GM19452 (cell line): ENCODE measurements around the gene ATAD3B.
"Not testable (repeated sequence)": the region's sequence is repeated elsewhere in the genome, so short reads cannot be mapped to it uniquely, and the experiment has no call there.

ENCODE experiments used
- ATAC-seq: cut with Tn5 transposase; IDR thresholded peaks from one replicate; pipeline ENCODE4 v1.9.1; 2021; ENCODE audit not compliant: unreplicated experiment

The ATAD3B gene

GRCh38 chr1:1477206-1477605 lies 5.6 kb downstream of the ATAD3B start:
- no peak for ATAC-seq

DNA sequence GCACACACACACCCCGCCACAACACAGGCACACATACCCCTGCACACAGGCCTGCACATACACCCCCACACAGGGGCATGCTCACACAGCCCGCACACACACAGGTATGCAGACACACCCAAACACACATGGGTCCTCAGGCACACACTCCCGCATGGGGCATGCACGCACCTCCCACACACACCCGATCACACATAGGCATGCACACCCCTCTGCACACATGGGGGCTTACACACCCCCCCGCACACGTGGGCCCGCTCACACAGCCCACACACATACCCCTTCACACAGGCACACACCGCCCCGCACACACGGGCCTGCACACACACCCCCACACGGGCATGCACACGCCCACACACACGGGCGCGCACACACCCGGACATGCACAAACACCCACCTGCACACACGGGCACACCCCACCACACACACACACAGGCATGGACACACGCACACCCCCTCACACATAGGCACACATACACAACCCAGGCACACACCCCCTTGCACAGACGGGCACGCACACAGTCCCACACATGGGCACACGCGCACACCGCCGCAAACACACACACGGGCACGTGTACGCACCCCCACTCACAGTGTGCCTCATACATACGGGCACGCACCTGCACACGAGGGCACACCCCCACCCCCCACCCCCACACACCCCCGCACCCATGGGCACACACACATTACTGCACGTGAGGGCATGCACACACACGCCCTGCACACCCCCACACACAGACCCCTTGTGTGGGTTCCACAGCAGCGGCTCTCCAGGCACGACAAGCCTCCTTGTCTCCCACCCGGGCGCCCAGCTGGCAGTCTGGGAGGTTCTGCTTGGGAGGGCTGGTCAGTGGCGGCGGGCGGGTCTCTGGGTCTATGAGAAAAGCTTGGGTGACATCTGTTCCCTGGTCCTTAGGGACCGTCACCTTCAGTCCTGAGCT lies 8.3 kb downstream of the ATAD3B start:
- ATAC-seq, result no peak

GRCh38 chr1:1480488-1480867 lies 8.9 kb downstream of the ATAD3B start:
- ATAC-seq, result not testable (repeated sequence)

- ATAC-seq, result not testable (repeated sequence)
Measured at GRCh38 chr1:1481811-1482210, 10.2 kb downstream of the ATAD3B start.

- no peak for ATAC-seq
Measured at GRCh38 chr1:1482856-1483255, 11.3 kb downstream of the ATAD3B start.

DNA sequence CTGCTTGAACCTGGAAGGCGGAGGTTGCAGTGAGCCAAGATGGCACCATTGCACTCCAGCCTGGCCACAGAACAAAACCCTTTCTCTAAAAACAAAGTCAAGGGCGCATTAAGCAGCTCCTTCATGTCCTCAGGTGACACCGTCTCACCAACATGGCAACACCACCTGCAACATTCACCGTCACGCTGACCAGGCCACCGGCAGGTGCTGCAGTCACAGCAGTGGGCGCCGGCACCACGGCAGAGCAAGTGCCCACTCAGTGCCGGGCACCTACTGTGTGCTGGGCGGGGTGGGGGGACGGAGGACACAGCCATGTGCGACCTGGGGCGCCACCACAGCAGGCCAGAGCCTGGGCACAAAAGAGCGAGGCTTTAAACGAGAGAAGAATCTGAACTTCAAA lies 12.1 kb downstream of the ATAD3B start:
- ATAC-seq, result no peak

GRCh38 chr1:1484976-1485750 lies 13.6 kb downstream of the ATAD3B start:
- not testable (repeated sequence) for ATAC-seq

GRCh38 chr1:1485755-1486317 lies 14.3 kb downstream of the ATAD3B start:
- ATAC-seq, result not testable (repeated sequence)

DNA sequence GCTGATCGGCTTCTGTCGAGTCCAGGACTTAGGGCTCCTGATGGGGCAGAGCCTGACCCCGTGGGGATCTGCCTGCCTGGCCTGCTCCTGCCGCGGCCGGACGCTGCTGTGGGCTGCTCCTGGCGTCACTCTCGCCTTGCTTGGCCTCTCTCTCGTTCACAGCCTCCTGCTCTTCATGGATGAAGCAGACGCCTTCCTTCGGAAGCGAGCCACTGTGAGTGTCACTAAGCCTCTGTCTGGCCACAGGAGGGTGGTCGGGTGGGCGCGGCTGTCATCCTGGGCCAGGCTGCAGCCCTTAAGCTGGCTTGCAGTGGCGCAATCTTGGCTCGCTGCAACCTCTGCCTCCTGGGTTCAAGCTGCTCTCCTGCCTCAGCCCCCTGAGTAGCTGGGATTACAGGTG lies 16.1 kb downstream of the ATAD3B start:
- no peak for ATAC-seq

DNA sequence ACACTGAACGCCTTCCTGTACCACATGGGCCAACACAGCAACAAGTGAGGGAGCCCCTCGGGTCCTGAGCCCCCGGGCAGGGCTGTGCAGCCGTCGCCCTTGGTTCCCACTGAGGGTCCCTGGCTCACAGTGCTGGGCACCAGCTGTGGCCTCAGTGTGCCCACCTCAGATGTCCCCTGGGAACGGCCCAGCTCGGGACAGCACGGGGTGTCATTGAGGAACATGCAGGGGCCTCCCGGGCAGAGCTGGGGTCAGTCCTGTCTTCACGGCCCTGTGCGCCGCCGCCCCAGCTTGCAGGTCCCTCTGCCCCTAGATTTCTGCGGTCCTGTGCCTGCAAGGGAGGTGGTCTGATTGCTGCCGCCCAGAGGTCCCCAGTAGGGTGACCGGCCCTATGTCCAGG lies 17.7 kb downstream of the ATAD3B start:
- ATAC-seq, result no peak

DNA sequence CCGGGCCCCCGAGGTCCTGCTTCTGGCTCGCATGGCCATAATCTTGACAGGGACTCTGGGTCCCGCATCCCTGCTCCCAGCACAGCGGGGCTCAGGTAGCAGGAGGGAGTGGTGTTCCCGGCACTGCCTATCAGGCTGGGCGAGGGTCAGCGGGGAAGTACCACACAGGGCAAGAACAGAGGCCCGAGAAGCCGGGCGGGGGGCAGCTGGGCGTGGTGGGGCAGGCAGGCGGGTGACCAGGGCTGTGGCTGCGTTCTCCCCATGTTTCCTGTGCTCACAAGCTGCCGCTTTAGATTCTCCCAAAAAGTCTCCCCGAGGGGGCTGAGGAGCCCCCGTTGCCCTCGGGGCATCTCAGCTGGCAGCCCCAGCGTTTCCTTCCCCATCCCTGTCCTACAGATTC lies 18.3 kb downstream of the ATAD3B start:
- ATAC-seq, result no peak

- no peak for ATAC-seq
Measured at GRCh38 chr1:1490633-1491230, 19.2 kb downstream of the ATAD3B start.

GRCh38 chr1:1491601-1492000 lies 20.0 kb downstream of the ATAD3B start:
- ATAC-seq, result no peak

- not testable (repeated sequence) for ATAC-seq
Measured at GRCh38 chr1:1494311-1494710, 22.7 kb downstream of the ATAD3B start.

GRCh38 chr1:1495461-1495975 lies 24.0 kb downstream of the ATAD3B start:
- ATAC-seq, result not testable (repeated sequence)

DNA sequence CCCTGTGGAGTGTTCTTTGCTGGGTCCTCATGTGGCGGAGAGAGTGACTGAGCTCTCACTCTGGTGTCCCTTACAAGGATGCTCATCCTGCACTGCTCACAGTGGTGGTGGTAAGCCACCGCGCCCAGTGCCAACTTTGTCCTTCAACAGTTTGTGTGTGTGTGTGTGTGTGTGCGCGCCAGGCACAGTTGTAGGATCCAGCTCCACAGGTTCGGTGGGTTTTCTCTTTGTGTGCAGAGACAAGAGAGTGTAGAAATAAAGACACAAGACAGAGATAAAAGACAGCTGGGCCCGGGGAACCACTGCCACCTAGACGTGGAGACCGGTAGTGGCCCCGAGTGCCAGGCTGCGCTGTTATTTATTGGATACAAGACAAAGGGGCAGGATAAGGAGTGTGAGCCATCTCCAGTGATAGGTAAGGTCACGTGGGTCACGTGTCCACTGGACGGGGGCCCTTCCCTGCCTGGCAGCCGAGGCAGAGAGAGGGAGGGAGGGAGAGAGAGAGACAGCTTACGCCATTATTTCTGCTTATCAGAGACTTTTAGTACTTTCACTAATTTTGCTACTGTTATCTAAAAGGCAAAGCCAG lies 33.3 kb downstream of the ATAD3B start:
- not testable (repeated sequence) for ATAC-seq

GRCh38 chr1:1505366-1505798 lies 33.8 kb downstream of the ATAD3B start:
- not testable (repeated sequence) for ATAC-seq

GRCh38 chr1:1505801-1506200 lies 34.2 kb downstream of the ATAD3B start:
- ATAC-seq, result not testable (repeated sequence)

DNA sequence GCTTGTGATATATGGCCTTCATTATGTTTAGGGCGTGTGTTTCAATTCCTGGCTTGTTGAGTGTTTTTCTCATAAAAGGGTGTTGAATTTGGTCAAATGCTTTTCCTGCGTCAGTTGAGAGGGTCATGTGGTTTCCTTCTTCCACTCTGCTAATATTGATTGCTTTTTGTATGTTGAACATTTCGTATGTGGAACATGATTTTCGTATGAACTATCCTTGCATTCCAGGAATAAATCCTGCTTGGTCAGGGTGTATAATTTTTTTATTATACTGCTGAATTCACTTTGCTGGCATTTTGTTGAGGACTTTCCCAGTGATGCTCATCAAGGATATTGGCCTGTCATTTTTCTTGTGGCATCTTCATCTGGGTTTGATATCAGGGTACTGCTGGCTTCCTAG lies 35.7 kb downstream of the ATAD3B start:
- no peak for ATAC-seq

DNA sequence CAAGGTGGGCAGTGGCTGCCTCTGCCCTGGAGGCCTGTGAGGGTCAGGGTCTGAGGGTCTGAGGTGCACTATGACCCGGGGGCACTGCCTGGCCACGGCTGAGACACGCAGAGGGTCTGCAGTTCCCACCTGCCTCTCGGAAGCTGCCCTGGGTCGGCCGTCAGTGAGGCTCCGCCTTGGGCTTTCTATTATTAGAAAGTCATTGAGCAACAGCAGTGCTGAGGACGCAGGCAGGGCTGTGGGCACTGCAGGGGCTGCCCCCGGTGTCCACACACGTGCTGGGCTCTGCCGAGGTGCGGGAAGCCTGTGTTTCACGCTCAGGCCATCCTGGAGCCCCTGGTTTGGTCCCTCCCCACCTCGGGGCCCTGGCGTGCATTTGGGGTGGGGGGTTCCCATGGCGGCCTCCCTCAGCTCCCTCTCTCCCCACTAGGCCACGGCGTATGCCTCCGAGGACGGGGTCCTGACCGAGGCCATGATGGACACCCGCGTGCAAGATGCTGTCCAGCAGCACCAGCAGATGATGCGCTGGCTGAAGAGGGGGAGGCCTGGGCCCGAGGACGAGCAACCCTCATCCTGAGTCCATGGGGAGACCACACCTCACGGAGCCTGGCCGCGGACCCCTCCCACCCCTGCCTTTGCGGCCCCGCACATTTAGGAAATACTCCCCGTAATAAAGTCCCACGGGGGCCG lies 37.4 kb downstream of the ATAD3B start:
- ATAC-seq, result not testable (repeated sequence)
